CD8-positive, alpha-beta memory T cell (primary cell): Measurements from ENCODE around the gene SERPIND1. TPM values are rescaled to one million over a fixed set of nuclear protein-coding genes. Genes with fewer than 3 reads are reported as not detected.

Experiments
- CTCF ChIA-PET: fragments of 350-600 bp; sonication (Branson Sonifier 250); formaldehyde crosslinking; loops from one replicate; lab custom pipeline; 2021; ENCODE audit warnings: antibody characterized with exemption; lab: Charles Lee
- POLR2A ChIA-PET: fragments of 350-600 bp; sonication (Branson Sonifier 250); formaldehyde crosslinking; loops from one replicate; lab custom pipeline; 2021; ENCODE audit warnings: antibody characterized with exemption; lab: Charles Lee
- DNase-seq, 5 donors: peaks; one replicate each; pipeline versions ENCODE4 v3.0.0 to v3.0.0-alpha.2; 2020 to 2022; ENCODE audit warnings: mixed read lengths in 1 of 5
- H3K27ac ChIP-seq: one replicate; pipeline ENCODE4 v1.7.0; 2013; ENCODE audit warnings: low read depth, mild to moderate bottlenecking, low read length, moderate library complexity
- H3K27me3 ChIP-seq: 2 replicates; pipeline ENCODE4 v1.7.0; 2013; ENCODE audit warnings: low read length, mild to moderate bottlenecking; ENCODE audit not compliant: insufficient read depth, poor library complexity, severe bottlenecking
- H3K36me3 ChIP-seq: 2 replicates; pipeline ENCODE4 v1.7.0; 2013; ENCODE audit warnings: mild to moderate bottlenecking, low read length, moderate library complexity; ENCODE audit not compliant: insufficient read depth
- H3K4me1 ChIP-seq: 2 replicates; pipeline ENCODE4 v1.7.0; 2013; ENCODE audit warnings: mild to moderate bottlenecking, low read length, moderate library complexity; ENCODE audit not compliant: insufficient read depth
- H3K4me3 ChIP-seq: 2 replicates; pipeline ENCODE4 v1.7.0; 2013; ENCODE audit warnings: mild to moderate bottlenecking, low read length
- H3K9me3 ChIP-seq: 2 replicates; pipeline ENCODE4 v1.7.0; 2013; ENCODE audit warnings: mild to moderate bottlenecking, low read length
- H3K27ac Mint-ChIP-seq, 8 donors: one replicate each; pipeline ENCODE4 v1.8.0; 2020 to 2021; ENCODE audit warnings: mixed read lengths in 8 of 8, mild to moderate bottlenecking in 6 of 8, inconsistent platforms in 3 of 8, moderate library complexity in 3 of 8
- H3K27me3 Mint-ChIP-seq, 2 donors: one replicate each; pipeline ENCODE4 v1.8.0; 2020 to 2021; ENCODE audit warnings: mixed read lengths in 2 of 2, mild to moderate bottlenecking in 1 of 2, moderate library complexity in 1 of 2
- H3K36me3 Mint-ChIP-seq, 3 donors: one replicate each; pipeline ENCODE4 v1.8.0; 2020 to 2021; ENCODE audit warnings: mixed read lengths in 3 of 3, inconsistent platforms in 1 of 3, mild to moderate bottlenecking in 1 of 3
- H3K4me1 Mint-ChIP-seq, 3 donors: one replicate each; pipeline ENCODE4 v1.8.0; 2020 to 2021; ENCODE audit warnings: mixed read lengths in 3 of 3, inconsistent platforms in 1 of 3, mild to moderate bottlenecking in 1 of 3
- H3K4me3 Mint-ChIP-seq, 7 donors: one replicate each; pipeline ENCODE4 v1.8.0; 2020 to 2021; ENCODE audit warnings: mixed read lengths in 7 of 7, mild to moderate bottlenecking in 6 of 7, moderate library complexity in 4 of 7, inconsistent platforms in 2 of 7
- H3K9me3 Mint-ChIP-seq, 5 donors: one replicate each; pipeline ENCODE4 v1.8.0; 2020 to 2022; ENCODE audit warnings: mixed read lengths in 5 of 5, mild to moderate bottlenecking in 3 of 5, moderate library complexity in 2 of 5, inconsistent platforms in 1 of 5
- polyA plus RNA-seq: library from polyadenylated mRNA; unstranded; fragments of 300-500 nt; fragmentation: Illumina TruSeq; gene quantifications from one replicate; pipeline ENCODE4 v1.2.3, GENCODE V29; 2021
- total RNA-seq, 2 experiments: library from RNA; stranded (reverse); gene quantifications; one replicate each; pipeline ENCODE4 v1.2.3, GENCODE V29; 2021

SERPIND1 gene
- total and polyA plus RNA-seq, 3 experiments from 2014 or later: 0.32 TPM; not detected in 2

- DNase-seq: no peak
- ChIA-PET POLR2A (no interaction called here), CTCF (no interaction called here)
- Mint-ChIP-seq H3K27ac (peak overlapping the region in 2 of 8 donors; percentile 22 to 68), H3K4me3 (no peak overlapping the region), H3K27me3 (no peaks in the 10 kb centered on the region), H3K4me1 (peaks cover 0 to 10% (median 10%) of the 10 kb centered on the region in 3 donors), H3K9me3 (no peaks in the 10 kb centered on the region), H3K36me3 (peaks cover 0 to 50% (median 12%) of the 10 kb centered on the region in 3 donors)
- Histone ChIP-seq H3K4me1 (no peaks in the 10 kb centered on the region), H3K36me3 (no peaks in the 10 kb centered on the region), H3K4me3 (no peak overlapping the region), H3K27me3 (no peaks in the 10 kb centered on the region), H3K9me3 (no peaks in the 10 kb centered on the region), H3K27ac (no peak overlapping the region)
These were observed 1.8 kb upstream of the SERPIND1 start for GRCh38 chr22:20771918-20772625.

DNA sequence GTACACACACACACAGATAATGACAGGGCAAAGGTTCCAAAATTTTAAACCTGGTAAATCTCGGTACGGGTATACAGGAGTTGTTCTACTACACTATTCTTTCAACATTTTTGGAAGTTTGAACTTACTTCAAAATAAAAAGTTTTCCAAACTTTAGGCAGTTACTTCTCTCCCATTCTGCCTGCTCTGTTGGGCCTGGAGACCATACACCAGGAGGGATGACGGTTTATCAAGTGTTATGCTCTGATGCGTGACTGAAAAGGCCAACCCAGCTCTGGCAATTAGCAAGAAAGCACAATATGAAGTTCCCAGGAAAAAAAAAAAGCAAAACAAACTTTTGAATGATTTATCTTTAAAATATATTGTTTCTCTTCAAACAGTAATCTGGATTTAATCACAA, 969 bp downstream of the SERPIND1 start:
- Mint-ChIP-seq H3K4me1 (no peaks in the 10 kb centered on the region), H3K36me3 (peaks cover 0 to 58% (median 16%) of the 10 kb centered on the region in 3 donors), H3K9me3 (no peaks in the 10 kb centered on the region), H3K27ac (peak overlapping the region in 1 of 8 donors; percentile 17), H3K4me3 (no peak overlapping the region), H3K27me3 (no peaks in the 10 kb centered on the region)
- H3K9me3 ChIP-seq: no peaks in the 10 kb centered on the region
- DNase-seq: no peak
- H3K27me3 ChIP-seq: no peaks in the 10 kb centered on the region
- no peaks in the 10 kb centered on the region for H3K4me1 ChIP-seq
- H3K36me3 ChIP-seq: no peaks in the 10 kb centered on the region
- no peak overlapping the region for H3K4me3 ChIP-seq
- no peak overlapping the region for H3K27ac ChIP-seq
- ChIA-PET CTCF (no interaction called here), POLR2A (no interaction called here)

DNA sequence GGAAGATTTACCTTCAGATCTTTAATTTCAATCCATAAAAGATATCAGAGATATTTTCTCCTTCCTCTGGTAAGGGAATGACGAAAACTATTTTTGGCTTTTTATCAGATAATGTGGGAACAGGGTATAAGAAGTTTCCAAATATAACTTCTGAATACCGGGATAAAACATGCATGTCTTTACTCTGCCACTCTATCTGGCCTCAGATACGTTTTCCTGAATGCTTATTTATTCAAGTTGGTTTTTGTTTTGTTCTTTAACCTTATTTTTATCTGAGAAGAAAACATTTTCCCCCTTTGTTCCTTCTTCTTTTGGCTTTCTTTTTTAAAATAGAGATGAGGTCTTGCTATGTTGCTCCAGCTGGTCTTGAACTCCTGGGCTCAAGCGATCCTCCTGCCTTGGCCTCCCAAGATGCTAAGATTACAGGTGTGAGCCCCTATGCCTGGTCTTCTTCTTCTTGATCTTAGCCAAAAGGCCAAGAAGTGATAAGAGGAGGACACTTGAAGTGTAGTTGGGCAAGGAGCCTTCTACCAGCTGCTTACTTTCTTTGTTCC, 1.5 kb downstream of the SERPIND1 start:
- no peaks in the 10 kb centered on the region for H3K4me1 ChIP-seq
- ChIA-PET CTCF (no interaction called here), POLR2A (no interaction called here)
- no peaks in the 10 kb centered on the region for H3K36me3 ChIP-seq
- DNase-seq: no peak
- no peaks in the 10 kb centered on the region for H3K27me3 ChIP-seq
- H3K27me3 Mint-ChIP-seq: no peaks in the 10 kb centered on the region
- no peaks in the 10 kb centered on the region for H3K4me1 Mint-ChIP-seq
- H3K27ac Mint-ChIP-seq: peak overlapping the region in 2 of 8 donors; percentile 47 to 54
- peaks cover 0 to 60% (median 15%) of the 10 kb centered on the region in 3 donors for H3K36me3 Mint-ChIP-seq
- H3K4me3 Mint-ChIP-seq: no peak overlapping the region
- no peaks in the 10 kb centered on the region for H3K9me3 Mint-ChIP-seq
- H3K4me3 ChIP-seq: no peak overlapping the region
- no peak overlapping the region for H3K27ac ChIP-seq
- no peaks in the 10 kb centered on the region for H3K9me3 ChIP-seq

- H3K27me3 ChIP-seq: no peaks in the 10 kb centered on the region
- Mint-ChIP-seq H3K9me3 (no peaks in the 10 kb centered on the region), H3K4me1 (no peaks in the 10 kb centered on the region), H3K4me3 (no peak overlapping the region), H3K27me3 (no peaks in the 10 kb centered on the region), H3K27ac (peak overlapping the region in 2 of 8 donors; percentile 3 to 22), H3K36me3 (peaks cover 0 to 64% (median 15%) of the 10 kb centered on the region in 3 donors)
- CTCF ChIA-PET: no interaction called here
- no peak for DNase-seq
- peaks cover 5% of the 10 kb centered on the region for H3K36me3 ChIP-seq
- no peaks in the 10 kb centered on the region for H3K9me3 ChIP-seq
- H3K27ac ChIP-seq: peak overlapping the region; percentile 71
- POLR2A ChIA-PET: no interaction called here
- H3K4me1 ChIP-seq: no peaks in the 10 kb centered on the region
- H3K4me3 ChIP-seq: no peak overlapping the region
These were observed 2.9 kb downstream of the SERPIND1 start for GRCh38 chr22:20776624-20777405.

- H3K4me1 ChIP-seq: no peaks in the 10 kb centered on the region
- no peaks in the 10 kb centered on the region for H3K4me1 Mint-ChIP-seq
- H3K27ac ChIP-seq: peak overlapping the region; percentile 71
- no peaks in the 10 kb centered on the region for H3K27me3 ChIP-seq
- no peaks in the 10 kb centered on the region for H3K9me3 Mint-ChIP-seq
- ChIA-PET POLR2A (no interaction called here), CTCF (interaction anchor here (0.6 kb wide), 1 partner anchor 37 kb away, joined by 3 read pairs; no protein-coding TSS in a partner anchor)
- no peak overlapping the region for H3K4me3 ChIP-seq
- peak overlapping the region in 2 of 8 donors; percentile 46 to 47 for H3K27ac Mint-ChIP-seq
- H3K4me3 Mint-ChIP-seq: no peak overlapping the region
- DNase-seq: no peak
- peaks cover 13% of the 10 kb centered on the region for H3K36me3 ChIP-seq
- H3K9me3 ChIP-seq: no peaks in the 10 kb centered on the region
- no peaks in the 10 kb centered on the region for H3K27me3 Mint-ChIP-seq
- peaks cover 0 to 66% (median 15%) of the 10 kb centered on the region in 3 donors for H3K36me3 Mint-ChIP-seq
These were observed 3.7 kb downstream of the SERPIND1 start for GRCh38 chr22:20777420-20778177.

DNA sequence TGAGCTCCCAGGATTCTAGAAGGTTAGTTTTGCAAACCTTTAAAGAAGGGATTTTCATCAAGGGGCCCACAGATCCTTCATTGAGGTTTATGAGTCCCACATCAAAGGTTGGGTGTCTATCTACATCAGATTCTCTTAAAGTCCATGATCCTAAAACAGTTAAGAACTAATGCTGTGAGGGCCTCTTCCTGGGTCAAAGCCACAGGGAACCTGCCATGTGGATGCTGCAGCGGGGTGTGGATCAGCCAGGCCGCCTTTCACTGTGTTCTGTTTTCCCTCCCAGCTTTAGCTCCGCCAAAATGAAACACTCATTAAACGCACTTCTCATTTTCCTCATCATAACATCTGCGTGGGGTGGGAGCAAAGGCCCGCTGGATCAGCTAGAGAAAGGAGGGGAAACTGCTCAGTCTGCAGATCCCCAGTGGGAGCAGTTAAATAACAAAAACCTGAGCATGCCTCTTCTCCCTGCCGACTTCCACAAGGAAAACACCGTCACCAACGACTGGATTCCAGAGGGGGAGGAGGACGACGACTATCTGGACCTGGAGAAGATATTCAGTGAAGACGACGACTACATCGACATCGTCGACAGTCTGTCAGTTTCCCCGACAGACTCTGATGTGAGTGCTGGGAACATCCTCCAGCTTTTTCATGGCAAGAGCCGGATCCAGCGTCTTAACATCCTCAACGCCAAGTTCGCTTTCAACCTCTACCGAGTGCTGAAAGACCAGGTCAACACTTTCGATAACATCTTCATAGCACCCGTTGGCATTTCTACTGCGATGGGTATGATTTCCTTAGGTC, 5.3 kb downstream of the SERPIND1 start:
- Mint-ChIP-seq H3K27me3 (no peaks in the 10 kb centered on the region), H3K36me3 (peaks cover 0 to 68% (median 15%) of the 10 kb centered on the region in 3 donors), H3K27ac (peak overlapping the region in 2 of 8 donors; percentile 28 to 50), H3K4me1 (peaks cover 0 to 2% (median 0%) of the 10 kb centered on the region in 3 donors), H3K4me3 (peak overlapping the region in 1 of 7 donors; percentile 3), H3K9me3 (no peaks in the 10 kb centered on the region)
- Histone ChIP-seq H3K27me3 (no peaks in the 10 kb centered on the region), H3K4me1 (no peaks in the 10 kb centered on the region), H3K4me3 (no peak overlapping the region), H3K27ac (no peak overlapping the region), H3K9me3 (no peaks in the 10 kb centered on the region), H3K36me3 (peaks cover 14% of the 10 kb centered on the region)
- ChIA-PET CTCF (no interaction called here), POLR2A (no interaction called here)
- DNase-seq: no peak

DNA sequence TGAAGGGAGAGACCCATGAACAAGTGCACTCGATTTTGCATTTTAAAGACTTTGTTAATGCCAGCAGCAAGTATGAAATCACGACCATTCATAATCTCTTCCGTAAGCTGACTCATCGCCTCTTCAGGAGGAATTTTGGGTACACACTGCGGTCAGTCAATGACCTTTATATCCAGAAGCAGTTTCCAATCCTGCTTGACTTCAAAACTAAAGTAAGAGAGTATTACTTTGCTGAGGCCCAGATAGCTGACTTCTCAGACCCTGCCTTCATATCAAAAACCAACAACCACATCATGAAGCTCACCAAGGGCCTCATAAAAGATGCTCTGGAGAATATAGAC, 5.9 kb downstream of the SERPIND1 start:
- CTCF ChIA-PET: no interaction called here
- H3K27ac ChIP-seq: no peak overlapping the region
- Mint-ChIP-seq H3K9me3 (no peaks in the 10 kb centered on the region), H3K27me3 (no peaks in the 10 kb centered on the region), H3K36me3 (peaks cover 0 to 64% (median 15%) of the 10 kb centered on the region in 3 donors), H3K4me3 (no peak overlapping the region), H3K27ac (no peak overlapping the region), H3K4me1 (peaks cover 0 to 6% (median 0%) of the 10 kb centered on the region in 3 donors)
- POLR2A ChIA-PET: no interaction called here
- no peaks in the 10 kb centered on the region for H3K4me1 ChIP-seq
- H3K9me3 ChIP-seq: no peaks in the 10 kb centered on the region
- H3K4me3 ChIP-seq: no peak overlapping the region
- DNase-seq: no peak
- peaks cover 14% of the 10 kb centered on the region for H3K36me3 ChIP-seq
- no peaks in the 10 kb centered on the region for H3K27me3 ChIP-seq
